Right lobe of liver (tissue), 4 donors: ENCODE results near the gene NKD2.

ENCODE experiments used
- CTCF ChIP-seq, 4 donors: fragments of 200-600 bp in 3 of 4; fragments of 450-650 bp in 1 of 4; IDR thresholded peaks; one replicate each; pipeline versions ENCODE4 v1.5.1 to v1.8.0; 2016 to 2022; ENCODE audit warnings: antibody characterized with exemption in 4 of 4, mild to moderate bottlenecking in 2 of 4
- POLR2A ChIP-seq: fragments of 450-650 bp; IDR thresholded peaks from one replicate; pipeline ENCODE4 v1.6.1; 2017; ENCODE audit warnings: antibody characterized with exemption, mild to moderate bottlenecking
- donor health status: DM: no; HTN: no; CAD: no.
- donor health status: DM: no; HTN: no; CAD: no.
- donor health status: DM: no; HTN: yes; CAD: no.

DNA sequence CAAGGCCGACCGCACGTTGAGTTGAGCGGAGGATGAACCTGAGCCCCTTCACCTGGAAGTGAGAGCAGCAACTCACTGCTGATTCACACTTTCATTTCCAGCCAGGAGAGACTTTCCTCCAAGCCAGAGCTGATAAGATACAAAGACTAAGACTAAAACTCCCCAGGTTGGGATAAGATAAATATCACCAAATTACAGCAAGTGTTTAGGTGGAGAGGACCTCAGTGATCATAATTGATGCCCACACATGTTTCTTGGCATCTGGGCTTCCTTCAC is 6.4 kb upstream of the NKD2 start:
- TF ChIP-seq CTCF (IDR thresholded peaks at IDR 0.05) (no peak), POLR2A (no peak)
